Neuronal stem cell (in vitro differentiated cells): ENCODE data around the gene ARHGEF4.
A peak's percentile ranks its signal among the peaks of the same experiment; 100 is the strongest.

Experiments
- DNase-seq: peaks from one replicate; pipeline ENCODE4 v3.0.0-alpha.2; 2013; ENCODE audit warnings: low spot score
- H2AFZ ChIP-seq: one replicate; pipeline ENCODE4 v1.6.1; 2013; ENCODE audit warnings: mild to moderate bottlenecking, low read length, inconsistent platforms
- H2AK5ac ChIP-seq: 2 replicates; pipeline ENCODE4 v1.6.1; 2013; ENCODE audit warnings: low read depth, mild to moderate bottlenecking, inconsistent platforms, low read length, moderate library complexity, mixed read lengths
- H2BK120ac ChIP-seq: 2 replicates; pipeline ENCODE4 v1.6.1; 2013; ENCODE audit warnings: low read depth, mild to moderate bottlenecking, inconsistent platforms, low read length, moderate library complexity, mixed read lengths
- H2BK12ac ChIP-seq: one replicate; pipeline ENCODE4 v1.6.1; 2013; ENCODE audit warnings: low read length, inconsistent platforms
- H2BK15ac ChIP-seq: 2 replicates; pipeline ENCODE4 v1.6.1; 2013; ENCODE audit warnings: mild to moderate bottlenecking, low read length, inconsistent platforms, mixed read lengths
- H2BK5ac ChIP-seq: one replicate; pipeline ENCODE4 v1.6.1; 2013; ENCODE audit warnings: inconsistent platforms, mild to moderate bottlenecking, low read length, moderate library complexity
- H3K14ac ChIP-seq: one replicate; pipeline ENCODE4 v1.6.1; 2013; ENCODE audit warnings: low read length, inconsistent platforms
- H3K18ac ChIP-seq: 2 replicates; pipeline ENCODE4 v1.6.1; 2013; ENCODE audit warnings: low read length, inconsistent platforms
- H3K23ac ChIP-seq: 2 replicates; pipeline ENCODE4 v1.6.1; 2013; ENCODE audit warnings: low read depth, mild to moderate bottlenecking, mixed read lengths, low read length, inconsistent platforms; ENCODE audit not compliant: poor library complexity
- H3K27ac ChIP-seq: replicated peaks from 3 replicates; pipeline ENCODE4 v1.5.1; 2013; ENCODE audit warnings: low read length, inconsistent platforms
- H3K27me3 ChIP-seq, 3 experiments: 2 replicates each; pipeline ENCODE4 v1.6.1; 2013; ENCODE audit warnings: low read length in 3 of 3, mild to moderate bottlenecking in 2 of 3, inconsistent platforms in 1 of 3, low read depth in 1 of 3, mixed read lengths in 1 of 3, moderate library complexity in 1 of 3; ENCODE audit not compliant: control insufficient read depth in 3 of 3, insufficient read depth in 3 of 3
- H3K36me3 ChIP-seq, 2 donors: replicated peaks in 1 of 2; 2 replicates each; pipeline ENCODE4 v1.6.1; 2013; ENCODE audit warnings: low read length in 2 of 2; ENCODE audit not compliant: control insufficient read depth in 2 of 2, insufficient read depth in 2 of 2
- H3K4ac ChIP-seq: 2 replicates; pipeline ENCODE4 v1.6.1; 2013; ENCODE audit warnings: inconsistent platforms, mild to moderate bottlenecking, low read length, moderate library complexity
- H3K4me1 ChIP-seq, 2 donors: 1 replicate in 1 of 2; 2 replicates in 1 of 2; pipeline ENCODE4 v1.6.1; 2013; ENCODE audit warnings: low read length in 2 of 2, low read depth in 1 of 2; ENCODE audit not compliant: control insufficient read depth in 2 of 2, insufficient read depth in 1 of 2
- H3K4me2 ChIP-seq: one replicate; pipeline ENCODE4 v1.6.1; 2013; ENCODE audit warnings: mild to moderate bottlenecking, low read length, inconsistent platforms; ENCODE audit not compliant: insufficient read depth, poor library complexity, severe bottlenecking
- H3K4me3 ChIP-seq, 2 donors: 2 replicates each; pipeline ENCODE4 v1.5.1; 2013; ENCODE audit warnings: low read length in 2 of 2, mild to moderate bottlenecking in 2 of 2, inconsistent platforms in 1 of 2, moderate library complexity in 1 of 2
- H3K79me1 ChIP-seq: one replicate; pipeline ENCODE4 v1.6.1; 2013; ENCODE audit warnings: low read depth, mild to moderate bottlenecking, inconsistent platforms, low read length, moderate library complexity
- H3K9ac ChIP-seq: one replicate; pipeline ENCODE4 v1.6.1; 2013; ENCODE audit warnings: mild to moderate bottlenecking, low read depth, low read length, inconsistent platforms; ENCODE audit not compliant: poor library complexity
- H3K9me3 ChIP-seq, 2 donors: replicated peaks in 1 of 2; 2 replicates each; pipeline versions ENCODE3 to v1.6.1; 2013; ENCODE audit warnings: low read length in 2 of 2, mild to moderate bottlenecking in 2 of 2, inconsistent platforms in 1 of 2, low read depth in 1 of 2, mixed read lengths in 1 of 2, moderate library complexity in 1 of 2; ENCODE audit not compliant: control insufficient read depth in 2 of 2, insufficient read depth in 1 of 2
- H4K8ac ChIP-seq: one replicate; pipeline ENCODE4 v1.6.1; 2013; ENCODE audit warnings: low read depth, mild to moderate bottlenecking, inconsistent platforms, low read length, moderate library complexity
- H4K91ac ChIP-seq: one replicate; pipeline ENCODE4 v1.6.1; 2013; ENCODE audit warnings: low read length, low read depth, mild to moderate bottlenecking, inconsistent platforms; ENCODE audit not compliant: poor library complexity
- WGBS, 2 donors: extraction: QIAGEN DNeasy Blood & Tissue Kit; methylation state at CpG; one replicate each; pipeline ENCODE4 v1.1.7; 2013; ENCODE audit warnings: missing lambda C conversion rate in 2 of 2, mixed read lengths in 1 of 2; ENCODE audit not compliant: insufficient read length in 2 of 2, insufficient replicate concordance in 1 of 2; ENCODE audit errors: extremely low coverage in 2 of 2; 5-methylcytosine and 5-hydroxymethylcytosine counted together

The ARHGEF4 gene

GRCh38 chr2:131038258-131039100, 201.8 kb downstream of the ARHGEF4 start:
- DNase-seq: no peak
- peak overlapping the region; percentile 49 for H3K18ac ChIP-seq
- H3K4me1 ChIP-seq: peaks cover 7 to 16% of the 10 kb centered on the region in 2 donors
- no peak overlapping the region for H3K4me3 ChIP-seq
- no peak overlapping the region for H3K27ac ChIP-seq
- peak overlapping the region; percentile 18 for H3K23ac ChIP-seq
- H3K9me3 ChIP-seq: no peaks in the 10 kb centered on the region
- no peak overlapping the region for H3K4me2 ChIP-seq
- H3K27me3 ChIP-seq: peaks cover 0 to 32% (median 5%) of the 10 kb centered on the region in 3 experiments
- no peak overlapping the region for H4K91ac ChIP-seq
- H2AFZ ChIP-seq: no peak overlapping the region
- WGBS, 2 donors: no CpG with 5 or more reads among the region's 17 CpGs
- H3K14ac ChIP-seq: peak overlapping the region; percentile 14
- no peak overlapping the region for H2BK5ac ChIP-seq
- H3K36me3 ChIP-seq: peaks cover 0 to 7% of the 10 kb centered on the region in 2 donors
- H3K4ac ChIP-seq: no peak overlapping the region
- no peak overlapping the region for H2BK120ac ChIP-seq
- no peaks in the 10 kb centered on the region for H3K79me1 ChIP-seq
- no peak overlapping the region for H2AK5ac ChIP-seq
- no peak overlapping the region for H2BK12ac ChIP-seq
- H3K9ac ChIP-seq: no peak overlapping the region
- H2BK15ac ChIP-seq: no peak overlapping the region
- H4K8ac ChIP-seq: no peak overlapping the region

GRCh38 chr2:131039101-131039440, 202.4 kb downstream of the ARHGEF4 start:
- H3K9ac ChIP-seq: no peak overlapping the region

GRCh38 chr2:131039535-131039907, 202.8 kb downstream of the ARHGEF4 start:
- Histone ChIP-seq H4K91ac (no peak overlapping the region), H2AK5ac (no peak overlapping the region), H2BK5ac (no peak overlapping the region), H3K4me2 (no peak overlapping the region), H2BK15ac (no peak overlapping the region), H3K4me3 (no peak overlapping the region), H3K27ac (no peak overlapping the region), H3K4ac (no peak overlapping the region), H3K23ac (no peak overlapping the region), H2BK120ac (no peak overlapping the region), H3K9me3 (no peaks in the 10 kb centered on the region), H3K18ac (no peak overlapping the region), H3K14ac (no peak overlapping the region), H3K79me1 (no peaks in the 10 kb centered on the region), H2BK12ac (no peak overlapping the region), H3K9ac (no peak overlapping the region), H3K36me3 (peaks cover 0 to 7% of the 10 kb centered on the region in 2 donors), H3K27me3 (peaks cover 0 to 22% (median 0%) of the 10 kb centered on the region in 3 experiments), H2AFZ (no peak overlapping the region), H4K8ac (no peak overlapping the region), H3K4me1 (peaks cover 3 to 9% of the 10 kb centered on the region in 2 donors)
- DNase-seq: no peak
- no CpG with 5 or more reads among the region's 23 CpGs for WGBS, 2 donors

More at GRCh38 chr2:131039101-131039440, 202.4 kb downstream of the ARHGEF4 start:
- H2BK5ac ChIP-seq: no peak overlapping the region
- no peak overlapping the region for H4K8ac ChIP-seq
- peaks cover 7 to 13% of the 10 kb centered on the region in 2 donors for H3K4me1 ChIP-seq
- H2BK12ac ChIP-seq: no peak overlapping the region
- no CpG with 5 or more reads among the region's 9 CpGs for WGBS, 2 donors
- H2AFZ ChIP-seq: no peak overlapping the region
- H3K9me3 ChIP-seq: no peaks in the 10 kb centered on the region
- no peak overlapping the region for H4K91ac ChIP-seq
- no peak overlapping the region for H2AK5ac ChIP-seq
- H3K23ac ChIP-seq: no peak overlapping the region
- H3K27me3 ChIP-seq: peaks cover 0 to 26% (median 0%) of the 10 kb centered on the region in 3 experiments
- no peak overlapping the region for H3K4me2 ChIP-seq
- H3K36me3 ChIP-seq: peaks cover 0 to 7% of the 10 kb centered on the region in 2 donors
- H2BK120ac ChIP-seq: no peak overlapping the region
- H3K14ac ChIP-seq: peak overlapping the region; percentile 14
- H3K27ac ChIP-seq: no peak overlapping the region
- no peak overlapping the region for H2BK15ac ChIP-seq
- no peak overlapping the region for H3K18ac ChIP-seq
- no peak overlapping the region for H3K4me3 ChIP-seq
- no peak overlapping the region for H3K4ac ChIP-seq
- no peak for DNase-seq
- H3K79me1 ChIP-seq: no peaks in the 10 kb centered on the region

GRCh38 chr2:131039908-131040660, 203.4 kb downstream of the ARHGEF4 start:
- Histone ChIP-seq H4K91ac (no peak overlapping the region), H3K27me3 (peaks cover 0 to 20% (median 0%) of the 10 kb centered on the region in 3 experiments), H3K27ac (no peak overlapping the region), H4K8ac (no peak overlapping the region), H3K79me1 (no peaks in the 10 kb centered on the region), H3K4me3 (no peak overlapping the region), H3K9ac (no peak overlapping the region), H3K36me3 (peaks cover 0 to 9% of the 10 kb centered on the region in 2 donors), H2AFZ (no peak overlapping the region), H2BK12ac (no peak overlapping the region), H3K4me1 (peaks cover 2 to 9% of the 10 kb centered on the region in 2 donors), H2BK120ac (no peak overlapping the region), H2AK5ac (no peak overlapping the region), H3K4me2 (no peak overlapping the region), H3K4ac (no peak overlapping the region), H3K9me3 (no peaks in the 10 kb centered on the region), H2BK15ac (no peak overlapping the region), H2BK5ac (no peak overlapping the region), H3K18ac (no peak overlapping the region), H3K23ac (no peak overlapping the region), H3K14ac (no peak overlapping the region)
- DNase-seq: no peak
- WGBS, 2 donors: no CpG with 5 or more reads among the region's 75 CpGs
